ENCODE measurements around the gene DDX49.
"Not testable (repeated sequence)": the region's sequence is repeated elsewhere in the genome, so short reads cannot be mapped to it uniquely, and the experiment has no call there.

The DDX49 gene

GRCh38 chr19:18908917-18909619 lies 10.4 kb upstream of the DDX49 start:
- in situ Hi-C loops (cut with MboI; ENCODE audit: low sequenced_read_pairs), result no loop called here

GRCh38 chr19:18910010-18910409 lies 9.5 kb upstream of the DDX49 start:
- in situ Hi-C loops (cut with MboI; ENCODE audit: low sequenced_read_pairs), result no loop called here

- in situ Hi-C loops (cut with MboI; ENCODE audit: low sequenced_read_pairs), result no loop called here
These were observed 8.6 kb upstream of the DDX49 start for GRCh38 chr19:18910801-18911436.

- in situ Hi-C loops (cut with MboI; ENCODE audit: low sequenced_read_pairs), result no loop called here
These were observed 6.6 kb upstream of the DDX49 start for GRCh38 chr19:18912933-18913332.

- in situ Hi-C loops (cut with MboI; ENCODE audit: low sequenced_read_pairs), result no loop called here
These were observed 6.0 kb upstream of the DDX49 start for GRCh38 chr19:18913466-18913865.

- in situ Hi-C loops (cut with MboI; ENCODE audit: low sequenced_read_pairs), result no loop called here
These were observed 3.9 kb upstream of the DDX49 start for GRCh38 chr19:18915639-18916038.

GRCh38 chr19:18917593-18917992 lies 1.9 kb upstream of the DDX49 start:
- in situ Hi-C loops (cut with MboI; ENCODE audit: low sequenced_read_pairs), result not testable (repeated sequence)

- in situ Hi-C loops (cut with MboI; ENCODE audit: low sequenced_read_pairs), result no loop called here
These were observed 342 bp downstream of the DDX49 start for GRCh38 chr19:18919900-18920214.

GRCh38 chr19:18920400-18920799 lies 885 bp downstream of the DDX49 start:
- in situ Hi-C loops (cut with MboI; ENCODE audit: low sequenced_read_pairs), result no loop called here

- in situ Hi-C loops (cut with MboI; ENCODE audit: low sequenced_read_pairs), result no loop called here
These were observed 2.1 kb downstream of the DDX49 start for GRCh38 chr19:18921593-18921992.

- in situ Hi-C loops (cut with MboI; ENCODE audit: low sequenced_read_pairs), result no loop called here
These were observed 2.9 kb downstream of the DDX49 start for GRCh38 chr19:18922228-18922985.

- in situ Hi-C loops (cut with MboI; ENCODE audit: low sequenced_read_pairs), result no loop called here
These were observed 5.2 kb downstream of the DDX49 start for GRCh38 chr19:18924684-18925213.

- in situ Hi-C loops (cut with MboI; ENCODE audit: low sequenced_read_pairs), result no loop called here
These were observed 8.7 kb downstream of the DDX49 start for GRCh38 chr19:18928018-18928805.

GRCh38 chr19:18929311-18929710 lies 9.8 kb downstream of the DDX49 start:
- in situ Hi-C loops (cut with MboI; ENCODE audit: low sequenced_read_pairs), result no loop called here

- in situ Hi-C loops (cut with MboI; ENCODE audit: low sequenced_read_pairs), result no loop called here
These were observed 12.0 kb downstream of the DDX49 start for GRCh38 chr19:18931316-18932162.

GRCh38 chr19:18932216-18932841 lies 12.8 kb downstream of the DDX49 start:
- in situ Hi-C loops (cut with MboI; ENCODE audit: low sequenced_read_pairs), result no loop called here

- in situ Hi-C loops (cut with MboI; ENCODE audit: low sequenced_read_pairs), result no loop called here
These were observed 13.8 kb downstream of the DDX49 start for GRCh38 chr19:18933297-18933696.

- in situ Hi-C loops (cut with MboI; ENCODE audit: low sequenced_read_pairs), result no loop called here
These were observed 19.6 kb downstream of the DDX49 start for GRCh38 chr19:18939163-18939562.

GRCh38 chr19:18939922-18940768 lies 20.6 kb downstream of the DDX49 start:
- in situ Hi-C loops (cut with MboI; ENCODE audit: low sequenced_read_pairs), result no loop called here

Data from hTERT RPE-1 (cell line).